HG03439 (cell line): Measurements from ENCODE around the gene SVEP1.
"Not testable (repeated sequence)": the region's sequence is repeated elsewhere in the genome, so short reads cannot be mapped to it uniquely, and the experiment has no call there.

Experiments used
- ATAC-seq: cut with Tn5 transposase; IDR thresholded peaks from one replicate; pipeline ENCODE4 v1.9.1; 2021; ENCODE audit warnings: mild to moderate bottlenecking, moderate library complexity; ENCODE audit not compliant: unreplicated experiment

Gene SVEP1

GRCh38 chr9:110579034-110579861 is at the start of gene SVEP1:
Gene SVEP1 (minus strand): TSS chr9:110579741. CDS start chr9:110579543, 198 bp downstream.
- no peak for ATAC-seq

GRCh38 chr9:110626101-110626829 is 46.7 kb upstream of the SVEP1 start:
- peak; percentile 98 for ATAC-seq

- ATAC-seq, result no peak
Measured at GRCh38 chr9:110623462-110624025, 44.0 kb upstream of the SVEP1 start.

GRCh38 chr9:110622368-110622767 is 42.8 kb upstream of the SVEP1 start:
- ATAC-seq, result no peak

GRCh38 chr9:110620726-110621125 is 41.2 kb upstream of the SVEP1 start:
- no peak for ATAC-seq

- ATAC-seq, result no peak
Measured at GRCh38 chr9:110619831-110620230, 40.3 kb upstream of the SVEP1 start.

GRCh38 chr9:110615498-110615897 is 36.0 kb upstream of the SVEP1 start:
- no peak for ATAC-seq

- not testable (repeated sequence) for ATAC-seq
Measured at GRCh38 chr9:110614576-110614975, 35.0 kb upstream of the SVEP1 start.

GRCh38 chr9:110606179-110606790 is 26.7 kb upstream of the SVEP1 start:
- no peak for ATAC-seq

- no peak for ATAC-seq
Measured at GRCh38 chr9:110605565-110605964, 26.0 kb upstream of the SVEP1 start.

GRCh38 chr9:110604171-110604601 is 24.6 kb upstream of the SVEP1 start:
- no peak for ATAC-seq

- no peak for ATAC-seq
Measured at GRCh38 chr9:110602281-110602680, 22.7 kb upstream of the SVEP1 start.

GRCh38 chr9:110601098-110601497 is 21.6 kb upstream of the SVEP1 start:
- ATAC-seq, result no peak

- ATAC-seq, result no peak
Measured at GRCh38 chr9:110599468-110599867, 19.9 kb upstream of the SVEP1 start.

- ATAC-seq, result no peak
Measured at GRCh38 chr9:110592044-110592830, 12.7 kb upstream of the SVEP1 start.

GRCh38 chr9:110591526-110591925 is 12.0 kb upstream of the SVEP1 start:
- no peak for ATAC-seq

- no peak for ATAC-seq
Measured at GRCh38 chr9:110590816-110591215, 11.3 kb upstream of the SVEP1 start.

- ATAC-seq, result no peak
Measured at GRCh38 chr9:110588296-110588695, 8.8 kb upstream of the SVEP1 start.

- no peak for ATAC-seq
Measured at GRCh38 chr9:110583237-110583636, 3.7 kb upstream of the SVEP1 start.

- no peak for ATAC-seq
Measured at GRCh38 chr9:110582156-110582555, 2.6 kb upstream of the SVEP1 start.

- no peak for ATAC-seq
Measured at GRCh38 chr9:110580850-110581249, 1.3 kb upstream of the SVEP1 start.
